Gastroesophageal sphincter (tissue), 3 donors: Measurements from ENCODE around the gene SLC22A12.

Experiments
- EP300 ChIP-seq: sonication (generic); formaldehyde crosslinking; IDR thresholded peaks from one replicate; pipeline ENCODE4 v1.6.1; 2017; ENCODE audit warnings: antibody characterized with exemption, mild to moderate bottlenecking
- POLR2A ChIP-seq, 2 donors: fragments of 450-650 bp; IDR thresholded peaks; one replicate each; pipeline ENCODE4 v1.6.1; 2017; ENCODE audit warnings: antibody characterized with exemption in 2 of 2, mild to moderate bottlenecking in 2 of 2, moderate library complexity in 1 of 2
- POLR2AphosphoS5 ChIP-seq: sonication (generic); formaldehyde crosslinking; IDR thresholded peaks from one replicate; pipeline ENCODE4 v1.6.1; 2017; ENCODE audit warnings: antibody characterized with exemption
- TF ChIP-seq, protein P1 (sequence below), 4 experiments: fragments of 200-600 bp in 2 of 4; fragments of 450-650 bp in 2 of 4; sonication (generic) in 1 of 4; IDR thresholded peaks; one replicate each; pipeline ENCODE4 v1.5.1; 2017 to 2019; ENCODE audit warnings: antibody characterized with exemption in 4 of 4, mild to moderate bottlenecking in 2 of 4, moderate library complexity in 2 of 4

DNA sequence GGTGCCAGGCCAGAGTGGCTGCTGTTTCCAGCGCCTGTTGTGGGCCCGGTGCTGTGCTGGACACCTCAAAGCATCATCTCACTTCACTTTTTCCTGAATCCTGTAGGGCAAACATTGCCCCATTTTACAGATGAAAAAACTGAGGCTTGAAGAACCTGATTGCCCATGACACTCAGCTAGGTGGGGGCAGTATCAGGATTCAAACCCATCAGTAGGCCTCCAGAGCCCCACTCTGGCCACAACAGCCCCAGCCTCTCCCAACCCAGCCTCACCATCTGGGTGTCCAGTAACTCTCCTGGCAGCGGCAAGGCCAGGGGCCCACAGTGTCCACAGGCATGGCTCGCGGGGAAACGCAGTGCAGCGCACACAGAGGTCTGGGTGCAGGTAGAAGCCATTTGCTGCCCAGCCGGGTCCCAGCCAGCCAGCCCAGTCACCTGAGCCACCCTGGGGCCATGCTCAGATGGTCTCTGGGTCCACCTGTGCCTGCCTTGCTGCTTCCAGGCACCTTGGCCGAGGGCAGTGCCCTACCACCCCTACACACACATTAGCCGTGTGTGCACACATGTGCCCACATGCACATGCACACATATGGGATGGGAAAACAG is 11.5 kb downstream of the SLC22A12 start:
- TF ChIP-seq, protein P1, sequence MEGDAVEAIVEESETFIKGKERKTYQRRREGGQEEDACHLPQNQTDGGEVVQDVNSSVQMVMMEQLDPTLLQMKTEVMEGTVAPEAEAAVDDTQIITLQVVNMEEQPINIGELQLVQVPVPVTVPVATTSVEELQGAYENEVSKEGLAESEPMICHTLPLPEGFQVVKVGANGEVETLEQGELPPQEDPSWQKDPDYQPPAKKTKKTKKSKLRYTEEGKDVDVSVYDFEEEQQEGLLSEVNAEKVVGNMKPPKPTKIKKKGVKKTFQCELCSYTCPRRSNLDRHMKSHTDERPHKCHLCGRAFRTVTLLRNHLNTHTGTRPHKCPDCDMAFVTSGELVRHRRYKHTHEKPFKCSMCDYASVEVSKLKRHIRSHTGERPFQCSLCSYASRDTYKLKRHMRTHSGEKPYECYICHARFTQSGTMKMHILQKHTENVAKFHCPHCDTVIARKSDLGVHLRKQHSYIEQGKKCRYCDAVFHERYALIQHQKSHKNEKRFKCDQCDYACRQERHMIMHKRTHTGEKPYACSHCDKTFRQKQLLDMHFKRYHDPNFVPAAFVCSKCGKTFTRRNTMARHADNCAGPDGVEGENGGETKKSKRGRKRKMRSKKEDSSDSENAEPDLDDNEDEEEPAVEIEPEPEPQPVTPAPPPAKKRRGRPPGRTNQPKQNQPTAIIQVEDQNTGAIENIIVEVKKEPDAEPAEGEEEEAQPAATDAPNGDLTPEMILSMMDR (IDR thresholded peaks at IDR 0.05) = no peak
- TF ChIP-seq POLR2AphosphoS5 (no peak), POLR2A (IDR thresholded peaks at IDR 0.05) (no peak), EP300 (no peak)
